HepG2 (cell line): ENCODE measurements around the gene PPP1R12A. TPM values are rescaled to one million over a fixed set of nuclear protein-coding genes. Genes with fewer than 3 reads are reported as not detected.

Source experiments
- BATF2 ChIP-seq: sonication (generic); formaldehyde crosslinking; IDR thresholded peaks from 2 replicates; pipeline ENCODE4 v1.8.0; 2022; ENCODE audit warnings: mild to moderate bottlenecking, missing genetic modification reagents, moderate library complexity
- BRD4 ChIP-seq: sonication (generic); formaldehyde crosslinking; IDR thresholded peaks from 2 replicates; pipeline ENCODE4 v1.4.0; 2020; ENCODE audit warnings: missing genetic modification reagents
- ELF1 ChIP-seq: sonication (generic); formaldehyde crosslinking; IDR thresholded peaks from 2 replicates; pipeline ENCODE4 v1.4.0; 2020; ENCODE audit warnings: missing genetic modification reagents
- FOXO1 ChIP-seq: sonication (generic); formaldehyde crosslinking; IDR thresholded peaks from 2 replicates; pipeline ENCODE4 v1.4.0; 2020; ENCODE audit warnings: missing genetic modification reagents
- FOXP4 ChIP-seq: sonication (generic); formaldehyde crosslinking; IDR thresholded peaks from 2 replicates; pipeline ENCODE4 v1.4.0; 2020; ENCODE audit warnings: missing genetic modification reagents
- GATAD1 ChIP-seq: IDR thresholded peaks from 2 replicates; pipeline ENCODE4 v1.6.1; 2016; ENCODE audit warnings: missing genetic modification reagents, missing compliant biosample characterization
- HBP1 ChIP-seq: IDR thresholded peaks from 2 replicates; pipeline ENCODE4 v1.6.1; 2016; ENCODE audit warnings: low read depth, control low read depth
- KLF13 ChIP-seq: sonication (generic); formaldehyde crosslinking; IDR thresholded peaks from 2 replicates; pipeline ENCODE4 v1.4.0; 2020; ENCODE audit warnings: mild to moderate bottlenecking, missing genetic modification reagents
- MIXL1 ChIP-seq: IDR thresholded peaks from 2 replicates; pipeline ENCODE4 v1.6.1; 2016
- PHF21A ChIP-seq: sonication (generic); formaldehyde crosslinking; IDR thresholded peaks from 2 replicates; pipeline ENCODE4 v1.5.0; 2020; ENCODE audit warnings: mild to moderate bottlenecking, missing genetic modification reagents
- SP2 ChIP-seq: sonication (generic); formaldehyde crosslinking; IDR thresholded peaks from 2 replicates; pipeline ENCODE4 v1.5.1; 2020; ENCODE audit warnings: mild to moderate bottlenecking, missing genetic modification reagents
- SUZ12 ChIP-seq: fragments of 150-350 bp; IDR thresholded peaks from 2 replicates; pipeline ENCODE4 v1.6.1; 2014; ENCODE audit warnings: low read depth, low read length
- WIZ ChIP-seq: sonication (generic); formaldehyde crosslinking; IDR thresholded peaks from 2 replicates; pipeline ENCODE4 v1.5.1; 2020; ENCODE audit warnings: mild to moderate bottlenecking, missing genetic modification reagents
- ZKSCAN1 ChIP-seq: fragments of 150-350 bp; IDR thresholded peaks from 2 replicates; pipeline ENCODE4 v1.6.1; 2014; ENCODE audit warnings: low read length
- ZNF253 ChIP-seq: sonication (generic); formaldehyde crosslinking; IDR thresholded peaks from 2 replicates; pipeline ENCODE4 v1.8.0; 2022; ENCODE audit warnings: mild to moderate bottlenecking, missing genetic modification reagents, borderline replicate concordance
- ZNF333 ChIP-seq: sonication (generic); formaldehyde crosslinking; IDR thresholded peaks from 2 replicates; pipeline ENCODE4 v1.4.0; 2020; ENCODE audit warnings: mild to moderate bottlenecking, missing genetic modification reagents, borderline replicate concordance
- ZNF382 ChIP-seq: sonication (generic); formaldehyde crosslinking; IDR thresholded peaks from 2 replicates; pipeline ENCODE4 v1.5.0; 2020; ENCODE audit warnings: missing genetic modification reagents, mild to moderate bottlenecking, borderline replicate concordance
- ZNF552 ChIP-seq: sonication (generic); formaldehyde crosslinking; IDR thresholded peaks from 2 replicates; pipeline ENCODE4 v1.9.0; 2022; ENCODE audit warnings: missing genetic modification reagents, mild to moderate bottlenecking, borderline replicate concordance
- ZNF563 ChIP-seq: sonication (generic); formaldehyde crosslinking; IDR thresholded peaks from 2 replicates; pipeline ENCODE4 v1.8.0; 2022; ENCODE audit warnings: mild to moderate bottlenecking, moderate library complexity, missing genetic modification reagents
- ZNF580 ChIP-seq: IDR thresholded peaks from 2 replicates; pipeline ENCODE4 v1.6.1; 2016; ENCODE audit warnings: low read depth, borderline replicate concordance
- ZNF780A ChIP-seq: sonication (generic); formaldehyde crosslinking; IDR thresholded peaks from 2 replicates; pipeline ENCODE4 v1.8.0; 2022; ENCODE audit warnings: mild to moderate bottlenecking, missing genetic modification reagents, moderate library complexity
- ZNF790 ChIP-seq: sonication (generic); formaldehyde crosslinking; IDR thresholded peaks from 2 replicates; pipeline ENCODE4 v1.8.0; 2022; ENCODE audit warnings: missing genetic modification reagents, mild to moderate bottlenecking, borderline replicate concordance
- ZNF878 ChIP-seq: sonication (generic); formaldehyde crosslinking; IDR thresholded peaks from 2 replicates; pipeline ENCODE4 v1.8.1; 2023; ENCODE audit warnings: mild to moderate bottlenecking, missing genetic modification reagents, moderate library complexity
- ZUFSP ChIP-seq: sonication (generic); formaldehyde crosslinking; IDR thresholded peaks from 2 replicates; pipeline ENCODE4 v1.9.0; 2021; ENCODE audit warnings: missing genetic modification reagents, mild to moderate bottlenecking, borderline replicate concordance
- polyA plus RNA-seq, 8 experiments: library from polyadenylated mRNA; depleted of rRNA in 3 of 8; stranded (reverse) in 7 of 8; unstranded in 1 of 8; fragments of >200 nt; fragmentation: Illumina TruSeq in 4 of 8; extraction: Trizol in 4 of 8; gene quantifications; 2 replicates each; pipeline versions ENCODE4 v1.2.1 to v1.2.3, GENCODE V29; 2011 to 2016; ENCODE audit warnings: low read depth in 4 of 8, missing spikeins in 1 of 8, mixed read lengths in 1 of 8; ENCODE audit not compliant: insufficient read depth in 1 of 8
- total RNA-seq, 5 experiments: library from RNA; depleted of rRNA; stranded (reverse); fragments of >200 nt; fragmentation: Illumina TruSeq; extraction: Trizol; gene quantifications; 2 replicates each; pipeline ENCODE4 v1.2.3, GENCODE V29; 2016; ENCODE audit warnings: low read depth in 1 of 5

PPP1R12A gene
- total and polyA plus RNA-seq, 2 of the 13 experiments (the other 11 are each of a cell fraction or from before 2014, with no cell fraction given), result 23.8 to 50.0 TPM

- TF ChIP-seq PHF21A (CRISPR knock-in tag) (peak; percentile 70; the same call in 1 of the 2 replicates), ZKSCAN1 (peak; percentile 49; the same call in 1 of the 2 replicates), ZNF563 (peak; percentile 69; the same call in 1 of the 2 replicates), KLF13 (CRISPR knock-in tag) (no peak; the same call in 1 of the 2 replicates), MIXL1 (CRISPR knock-in tag) (no peak), ZNF382 (CRISPR knock-in tag) (no peak), FOXP4 (peak; percentile 31; the same call in 1 of the 2 replicates), WIZ (no peak), GATAD1 (CRISPR knock-in tag) (peak; percentile 85), ZNF253 (no peak), ZNF790 (CRISPR knock-in tag) (no peak), ELF1 (CRISPR knock-in tag) (peak; percentile 91), ZUFSP (CRISPR knock-in tag) (no peak), SP2 (CRISPR knock-in tag) (peak; percentile 34; the same call in 1 of the 2 replicates), ZNF552 (CRISPR knock-in tag) (no peak), FOXO1 (CRISPR knock-in tag) (0 out of 2 replicates have a peak, but pooled peaks have one; percentile 26), BATF2 (CRISPR knock-in tag) (no peak), BRD4 (CRISPR knock-in tag) (0 out of 2 replicates have a peak, but pooled peaks have one; percentile 15), ZNF333 (CRISPR knock-in tag) (no peak; the same call in 1 of the 2 replicates), ZNF780A (CRISPR knock-in tag) (no peak), ZNF878 (CRISPR knock-in tag) (no peak), SUZ12 (no peak), HBP1 (CRISPR knock-in tag) (no peak), ZNF580 (CRISPR knock-in tag) (peak; percentile 11; the same call in 1 of the 2 replicates)
These were observed at the start of gene PPP1R12A (continued) for GRCh38 chr12:79935021-79935623.
